HepG2 (cell line): ENCODE data around the gene YPEL5. TPM values are rescaled to one million over a fixed set of nuclear protein-coding genes. Genes with fewer than 3 reads are reported as not detected.

Source experiments
- ATAC-seq: fragments of 200-7000 bp; cut with Tn5 transposase; 3 replicates; pipeline ENCODE4 v1.9.1; 2020; ENCODE audit warnings: mild to moderate bottlenecking, moderate library complexity
- BruUV-seq: library from RNA; stranded (reverse); fragments of 400-500 nt; replicated peaks from 2 replicates; lab custom pipeline; 2021; lab: Mats Ljungman, UMichigan
- CTCF ChIA-PET: fragments of 300-600 bp; formaldehyde crosslinking; extraction: SDS; loops from one replicate; lab custom pipeline; 2021; ENCODE audit warnings: low total read pairs, inconsistent platforms, low intra/inter-chr PET ratio; lab: Yijun Ruan, JAX
- POLR2A ChIA-PET: fragments of 350-600 bp; sonication (Branson Sonifier 250); formaldehyde crosslinking; loops from one replicate; lab custom pipeline; 2020; ENCODE audit warnings: antibody characterized with exemption, inconsistent platforms; lab: Yijun Ruan, JAX
- DNase-seq: peaks from one replicate; pipeline ENCODE4 v3.0.0-alpha.2; 2015; ENCODE audit warnings: low spot score
- FAIRE-seq: peaks from 3 replicates; lab custom pipeline; 2011; peaks lifted over from hg19 to GRCh38; lab: Jason Lieb, UNC
- H2AFZ ChIP-seq: one replicate; pipeline ENCODE4 v1.6.1; 2011; ENCODE audit warnings: low read length, inconsistent platforms
- H3K27ac ChIP-seq: fragments of 300-600 bp; 3 replicates; pipeline ENCODE4 v1.8.0; 2011; ENCODE audit warnings: mixed run types, mild to moderate bottlenecking, mixed read lengths, low read length, inconsistent platforms; ENCODE audit not compliant: insufficient read depth; ENCODE audit errors: extremely low read length
- H3K27me3 ChIP-seq, 2 experiments: fragments of 200-600 bp in 1 of 2; 2 replicates in 1 of 2; 3 replicates in 1 of 2; pipeline versions ENCODE4 v1.6.0 to v1.8.0; 2011; ENCODE audit warnings: low read length in 2 of 2, mild to moderate bottlenecking in 2 of 2, moderate library complexity in 2 of 2, inconsistent platforms in 1 of 2; ENCODE audit not compliant: insufficient read depth in 2 of 2, control insufficient read depth in 1 of 2
- H3K36me3 ChIP-seq, 2 experiments: fragments of 200-600 bp in 1 of 2; replicated peaks in 1 of 2; 2 replicates in 1 of 2; 3 replicates in 1 of 2; pipeline versions ENCODE4 v1.5.1 to v1.8.0; 2011; ENCODE audit warnings: low read length in 2 of 2, inconsistent platforms in 1 of 2; ENCODE audit not compliant: insufficient read depth in 2 of 2, control insufficient read depth in 1 of 2
- H3K4me1 ChIP-seq: 2 replicates; pipeline ENCODE4 v1.5.1; 2012; ENCODE audit warnings: low read length, inconsistent platforms; ENCODE audit not compliant: insufficient read depth
- H3K4me2 ChIP-seq: 2 replicates; pipeline ENCODE4 v1.6.0; 2011; ENCODE audit warnings: low read depth, low read length, inconsistent platforms
- H3K4me3 ChIP-seq, 3 experiments: fragments of 200-600 bp in 1 of 3; sonication (generic), shearing (Covaris generic) in 1 of 3; replicated peaks in 1 of 3; 2 replicates each; pipeline ENCODE4 v1.5.1; 2011 to 2016; ENCODE audit warnings: low read length in 3 of 3, inconsistent platforms in 2 of 3, low read depth in 2 of 3, mild to moderate bottlenecking in 2 of 3, control low read depth in 1 of 3, mixed read lengths in 1 of 3; ENCODE audit not compliant: insufficient read depth in 1 of 3
- H3K79me2 ChIP-seq: one replicate; pipeline ENCODE4 v1.6.1; 2011; ENCODE audit warnings: low read length, inconsistent platforms; ENCODE audit not compliant: insufficient read depth
- H3K9ac ChIP-seq: 2 replicates; pipeline ENCODE4 v1.6.0; 2011; ENCODE audit warnings: mild to moderate bottlenecking, low read depth, low read length, inconsistent platforms; ENCODE audit not compliant: insufficient read depth
- H3K9me3 ChIP-seq: 2 replicates; pipeline ENCODE4 v1.5.1; 2012; ENCODE audit warnings: mild to moderate bottlenecking, low read length
- H4K20me1 ChIP-seq: 2 replicates; pipeline ENCODE4 v1.6.0; 2011; ENCODE audit warnings: inconsistent platforms, mild to moderate bottlenecking, low read length, moderate library complexity; ENCODE audit not compliant: insufficient read depth
- CEBPZ ChIP-seq: IDR thresholded peaks from 2 replicates; pipeline ENCODE4 v1.6.1; 2012; ENCODE audit warnings: low read length, improper control_type of control experiment
- CREB3 ChIP-seq: sonication (generic); formaldehyde crosslinking; IDR thresholded peaks from 2 replicates; pipeline ENCODE4 v1.5.0; 2020; ENCODE audit warnings: missing genetic modification reagents
- IKZF1 ChIP-seq: fragments of 450-650 bp; IDR thresholded peaks from 2 replicates; pipeline ENCODE4 v1.7.1; 2016
- RFX3 ChIP-seq: IDR thresholded peaks from 2 replicates; pipeline ENCODE4 v1.6.1; 2016; ENCODE audit warnings: missing biosample characterization, missing genetic modification reagents
- ZFP36L2 ChIP-seq: sonication (generic); formaldehyde crosslinking; IDR thresholded peaks from 2 replicates; pipeline ENCODE4 v1.4.0; 2020; ENCODE audit warnings: missing genetic modification reagents
- ZNF34 ChIP-seq: sonication (generic); formaldehyde crosslinking; IDR thresholded peaks from 2 replicates; pipeline ENCODE4 v1.4.0; 2020; ENCODE audit warnings: mild to moderate bottlenecking, missing genetic modification reagents, borderline replicate concordance
- ZNF547 ChIP-seq: sonication (generic); formaldehyde crosslinking; IDR thresholded peaks from 2 replicates; pipeline ENCODE4 v1.5.1; 2020; ENCODE audit warnings: mild to moderate bottlenecking, missing genetic modification reagents
- ZNF615 ChIP-seq: sonication (generic); formaldehyde crosslinking; IDR thresholded peaks from 2 replicates; pipeline ENCODE4 v1.5.0; 2020; ENCODE audit warnings: mild to moderate bottlenecking, missing genetic modification reagents, borderline replicate concordance
- ZSCAN22 ChIP-seq: sonication (generic); formaldehyde crosslinking; IDR thresholded peaks from 2 replicates; pipeline ENCODE4 v1.4.0; 2020; ENCODE audit warnings: mild to moderate bottlenecking, missing genetic modification reagents
- WGBS: methylation state at CpG from one replicate; pipeline ENCODE4 v1.1.6; 2017; ENCODE audit warnings: low lambda C conversion rate; 5-methylcytosine and 5-hydroxymethylcytosine counted together
- in situ Hi-C: cut with HindIII; loops from 2 replicates; pipeline ENCODE4 v1.10.0; 2017; ENCODE audit warnings: low pct_unique_long_range_greater_than_20kb; ENCODE audit not compliant: extremely low pct_ligation_motif_present
- intact Hi-C: fragments of 100-400 bp; cut with micrococcal nuclease; formaldehyde crosslinking; loops from one replicate; pipeline ENCODE4 v1.10.0; 2022; ENCODE audit not compliant: unreplicated experiment
- polyA plus RNA-seq, 8 experiments: library from polyadenylated mRNA; depleted of rRNA in 3 of 8; stranded (reverse) in 7 of 8; unstranded in 1 of 8; fragments of >200 nt; fragmentation: Illumina TruSeq in 4 of 8; extraction: Trizol in 4 of 8; gene quantifications; 2 replicates each; pipeline versions ENCODE4 v1.2.1 to v1.2.3, GENCODE V29; 2011 to 2016; ENCODE audit warnings: low read depth in 4 of 8, missing spikeins in 1 of 8, mixed read lengths in 1 of 8; ENCODE audit not compliant: insufficient read depth in 1 of 8
- total RNA-seq, 5 experiments: library from RNA; depleted of rRNA; stranded (reverse); fragments of >200 nt; fragmentation: Illumina TruSeq; extraction: Trizol; gene quantifications; 2 replicates each; pipeline ENCODE4 v1.2.3, GENCODE V29; 2016; ENCODE audit warnings: low read depth in 1 of 5

YPEL5 gene
- total and polyA plus RNA-seq, 2 of the 13 experiments (the other 11 are each of a cell fraction or from before 2014, with no cell fraction given): 12.7 to 49.7 TPM

- TF ChIP-seq CEBPZ (no peak), ZNF34 (CRISPR knock-in tag) (no peak), IKZF1 (no peak), CREB3 (CRISPR knock-in tag) (no peak)
Observed at GRCh38 chr2:30201990-30202389, 55.2 kb downstream of the YPEL5 start (continued).

DNA sequence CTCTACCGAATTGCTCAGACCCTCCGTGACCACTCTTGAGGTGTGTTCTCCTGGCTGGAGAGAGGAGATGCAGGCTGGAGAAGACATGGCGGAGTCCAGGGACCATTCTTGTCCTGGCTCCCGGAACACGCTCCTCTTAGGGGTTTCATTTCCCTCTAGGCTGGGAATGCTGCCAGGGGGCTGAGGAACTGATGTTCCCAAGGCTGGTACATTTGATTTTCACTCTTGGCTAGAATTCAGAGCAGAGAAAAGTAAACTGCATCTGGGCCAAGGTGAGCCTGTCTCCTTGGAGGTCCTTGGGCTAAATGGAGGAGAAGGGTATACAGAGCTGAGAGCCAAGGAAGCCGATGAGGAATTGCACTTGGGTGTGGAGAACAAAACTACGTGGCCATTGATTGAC lies 56.3 kb downstream of the YPEL5 start:
- Histone ChIP-seq H3K4me1 (no peaks in the 10 kb centered on the region), H2AFZ (no peak overlapping the region), H3K36me3 (no peaks in the 10 kb centered on the region), H3K79me2 (no peaks in the 10 kb centered on the region), H3K4me3 (no peak overlapping the region), H3K27ac (no peak overlapping the region), H3K4me2 (no peak overlapping the region), H4K20me1 (no peaks in the 10 kb centered on the region), H3K9ac (no peak overlapping the region), H3K27me3 (peaks cover 0 to 15% of the 10 kb centered on the region in 2 experiments; a peak in 3 of 5 replicates), H3K9me3 (no peaks in the 10 kb centered on the region)
- DNase-seq: no peak
- no TSS peak for BruUV-seq
- POLR2A ChIA-PET: no interaction called here
- CTCF ChIA-PET: no interaction called here
- ATAC-seq: no peak
- no peak for FAIRE-seq
- intact Hi-C loops (no loop called here), in situ Hi-C loops (loop anchor here (25.0 kb wide), 2 partner anchors 959 to 1134 kb away; no protein-coding TSS in a partner anchor)
- 12% methylated on average over 7 of the region's 7 CpGs for WGBS
- no peak for TF ChIP-seq ZNF615
- no peak for TF ChIP-seq ZNF547 (CRISPR knock-in tag)
- TF ChIP-seq ZSCAN22 (CRISPR knock-in tag): no peak
- no peak for TF ChIP-seq RFX3
- TF ChIP-seq ZFP36L2 (CRISPR knock-in tag): no peak
